Measurements from ENCODE around the gene GUCY1A2.

Gene GUCY1A2

DNA sequence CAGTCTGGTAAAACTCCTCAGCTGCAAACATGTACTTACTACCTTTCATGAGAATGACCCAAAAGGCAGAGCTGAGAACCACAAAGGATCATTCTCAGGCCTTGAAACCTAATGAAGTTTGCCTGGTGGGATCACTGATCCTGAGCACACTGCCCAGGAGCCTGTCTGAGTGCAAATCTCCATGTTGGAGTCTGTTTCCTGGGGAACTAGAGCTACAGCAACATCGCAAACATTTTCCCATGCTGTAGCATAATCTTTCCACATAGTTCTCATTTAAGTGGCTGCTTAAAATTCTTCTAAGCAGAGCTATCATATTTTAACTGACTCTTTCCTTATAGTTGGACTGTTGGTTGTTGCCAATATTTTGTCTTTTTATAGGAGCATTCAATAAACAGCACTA is 58.5 kb downstream of the GUCY1A2 start:
- FAIRE-seq: no peak
- no peak for DNase-seq (ENCODE audit: insufficient read length, low spot score)
- TF ChIP-seq TAF1 (IDR thresholded peaks at IDR 0.05; ENCODE audit: low read depth, low read length) (no peak), PAX5 (IDR thresholded peaks at IDR 0.05; ENCODE audit: insufficient read depth, low read length, severe bottlenecking) (no peak), POLR2AphosphoS5 (IDR thresholded peaks at IDR 0.05; ENCODE audit: low read depth, low read length) (no peak), SPI1 (IDR thresholded peaks at IDR 0.05; ENCODE audit: low read depth, low read length) (no peak), POU2F2 (IDR thresholded peaks at IDR 0.05; ENCODE audit: low read depth, low read length) (no peak), POLR2A (IDR thresholded peaks at IDR 0.05; ENCODE audit: low read depth, low read length) (no peak)

DNA sequence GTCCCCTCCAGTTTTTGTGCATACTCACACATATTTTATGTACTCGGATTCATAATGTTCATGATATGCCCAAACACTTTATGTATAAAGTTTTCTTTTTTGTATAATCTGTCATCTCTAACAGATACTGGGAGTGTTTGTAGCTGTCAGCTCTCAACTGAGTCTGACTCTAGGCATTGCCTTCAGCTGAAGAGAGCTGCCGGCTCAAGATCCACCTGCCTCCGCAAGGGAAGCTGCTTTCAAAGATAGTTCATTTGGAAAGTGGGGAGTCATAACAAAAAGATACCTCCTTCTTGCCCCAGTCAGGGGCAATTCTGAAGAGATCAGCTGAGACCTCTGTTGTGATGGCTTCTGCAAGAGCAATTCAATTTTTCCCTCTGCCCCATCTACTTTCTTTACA is 58.9 kb downstream of the GUCY1A2 start:
- DNase-seq (ENCODE audit: insufficient read length, low spot score): no peak
- TF ChIP-seq TAF1 (IDR thresholded peaks at IDR 0.05; ENCODE audit: low read depth, low read length) (no peak), POLR2AphosphoS5 (IDR thresholded peaks at IDR 0.05; ENCODE audit: low read depth, low read length) (no peak), POU2F2 (IDR thresholded peaks at IDR 0.05; ENCODE audit: low read depth, low read length) (no peak), SPI1 (IDR thresholded peaks at IDR 0.05; ENCODE audit: low read depth, low read length) (no peak), PAX5 (IDR thresholded peaks at IDR 0.05; ENCODE audit: insufficient read depth, low read length, severe bottlenecking) (no peak), POLR2A (IDR thresholded peaks at IDR 0.05; ENCODE audit: low read depth, low read length) (no peak)
- no peak for FAIRE-seq

DNA sequence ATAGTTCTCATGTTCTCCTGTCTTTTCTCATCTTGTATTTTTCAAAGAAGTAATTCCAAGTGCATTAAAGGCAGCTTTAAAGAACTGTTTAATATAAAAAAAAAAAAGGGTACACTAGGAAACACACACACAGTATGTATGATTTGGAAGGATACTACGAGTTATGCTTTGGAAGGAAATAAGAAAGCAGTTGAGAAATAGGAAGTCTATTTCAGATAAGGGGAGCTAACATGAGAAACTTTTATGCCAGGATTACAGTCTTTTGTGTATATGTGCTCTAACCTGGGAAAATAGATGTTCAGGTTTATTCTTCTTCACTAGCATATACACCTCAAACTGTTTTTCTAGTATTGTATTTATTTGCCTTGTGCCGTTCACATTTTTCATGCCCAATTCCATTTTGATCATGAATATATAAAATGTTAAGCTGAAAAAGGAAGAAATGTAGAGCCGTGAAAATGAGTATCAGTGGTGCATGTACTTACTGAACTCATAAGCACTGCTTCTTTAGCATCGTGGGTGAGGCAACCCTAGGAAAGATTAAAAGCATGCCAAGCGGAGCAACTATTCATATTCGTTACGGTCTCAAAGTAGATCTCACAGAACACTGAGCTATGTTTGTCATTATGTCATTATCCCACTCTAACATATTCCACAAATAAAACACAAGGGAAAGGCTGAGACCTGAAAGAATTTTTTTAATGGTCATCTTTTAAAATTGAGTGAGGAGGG is 59.6 kb downstream of the GUCY1A2 start:
- DNase-seq (ENCODE audit: insufficient read length, low spot score) (no peak), FAIRE-seq (no peak)
- TF ChIP-seq PAX5 (IDR thresholded peaks at IDR 0.05; ENCODE audit: insufficient read depth, low read length, severe bottlenecking): no peak
- TF ChIP-seq POU2F2 (IDR thresholded peaks at IDR 0.05; ENCODE audit: low read depth, low read length): no peak
- no peak for TF ChIP-seq SPI1 (IDR thresholded peaks at IDR 0.05; ENCODE audit: low read depth, low read length)
- TF ChIP-seq POLR2A (IDR thresholded peaks at IDR 0.05; ENCODE audit: low read depth, low read length): no peak
- no peak for TF ChIP-seq TAF1 (IDR thresholded peaks at IDR 0.05; ENCODE audit: low read depth, low read length)
- no peak for TF ChIP-seq POLR2AphosphoS5 (IDR thresholded peaks at IDR 0.05; ENCODE audit: low read depth, low read length)

DNA sequence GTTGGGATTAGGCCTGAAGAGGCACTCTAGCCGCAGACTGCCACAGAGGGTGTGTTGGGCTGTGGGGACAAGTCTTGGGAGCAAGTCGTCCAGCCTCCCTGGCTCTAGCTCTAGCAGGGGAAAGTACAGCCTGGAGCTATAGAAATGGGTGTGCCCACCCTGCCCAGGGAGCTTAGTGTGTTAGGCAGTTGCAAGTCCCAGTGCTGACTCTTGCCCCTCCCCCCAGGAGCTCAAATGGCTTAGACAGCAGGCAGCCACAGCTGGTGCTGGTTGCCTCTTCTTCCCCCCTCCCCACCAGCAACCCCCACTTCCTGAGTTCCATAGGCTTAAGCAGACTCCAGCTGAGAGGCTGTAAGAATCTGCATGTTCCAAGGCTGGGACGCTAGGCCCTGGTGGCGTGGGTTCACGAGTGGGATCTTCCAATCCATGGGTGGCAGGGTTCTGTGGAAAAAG is 61.2 kb downstream of the GUCY1A2 start:
- FAIRE-seq: no peak
- DNase-seq (ENCODE audit: insufficient read length, low spot score): no peak
- no peak for TF ChIP-seq POLR2AphosphoS5 (IDR thresholded peaks at IDR 0.05; ENCODE audit: low read depth, low read length)
- no peak for TF ChIP-seq TAF1 (IDR thresholded peaks at IDR 0.05; ENCODE audit: low read depth, low read length)
- TF ChIP-seq PAX5 (IDR thresholded peaks at IDR 0.05; ENCODE audit: insufficient read depth, low read length, severe bottlenecking): no peak
- no peak for TF ChIP-seq POLR2A (IDR thresholded peaks at IDR 0.05; ENCODE audit: low read depth, low read length)
- no peak for TF ChIP-seq SPI1 (IDR thresholded peaks at IDR 0.05; ENCODE audit: low read depth, low read length)
- no peak for TF ChIP-seq POU2F2 (IDR thresholded peaks at IDR 0.05; ENCODE audit: low read depth, low read length)

DNA sequence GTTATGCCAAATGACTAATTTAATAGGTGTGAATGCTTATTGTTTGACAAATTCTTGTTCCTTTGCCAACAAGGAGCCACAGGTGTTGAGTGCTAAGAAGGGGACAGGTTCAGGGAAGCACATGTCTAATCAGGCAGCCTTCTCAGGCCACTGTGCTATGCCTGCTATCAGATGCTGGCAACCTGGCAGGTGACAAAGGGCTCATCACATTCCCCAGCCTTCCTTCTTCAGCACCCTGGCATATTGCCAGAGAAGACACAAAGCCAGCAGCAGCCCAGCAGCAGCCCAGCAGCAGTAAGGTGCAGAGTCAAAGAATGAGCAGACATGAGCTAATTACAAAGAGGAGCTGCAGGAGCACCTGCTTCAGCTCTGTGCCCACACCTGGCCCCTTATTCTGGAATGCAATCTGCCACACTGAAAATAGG is 68.2 kb downstream of the GUCY1A2 start:
- no peak for TF ChIP-seq TAF1 (IDR thresholded peaks at IDR 0.05; ENCODE audit: low read depth, low read length)
- no peak for TF ChIP-seq POLR2A (IDR thresholded peaks at IDR 0.05; ENCODE audit: low read depth, low read length)
- no peak for TF ChIP-seq POU2F2 (IDR thresholded peaks at IDR 0.05; ENCODE audit: low read depth, low read length)
- DNase-seq (ENCODE audit: insufficient read length, low spot score): no peak
- FAIRE-seq: no peak

DNA sequence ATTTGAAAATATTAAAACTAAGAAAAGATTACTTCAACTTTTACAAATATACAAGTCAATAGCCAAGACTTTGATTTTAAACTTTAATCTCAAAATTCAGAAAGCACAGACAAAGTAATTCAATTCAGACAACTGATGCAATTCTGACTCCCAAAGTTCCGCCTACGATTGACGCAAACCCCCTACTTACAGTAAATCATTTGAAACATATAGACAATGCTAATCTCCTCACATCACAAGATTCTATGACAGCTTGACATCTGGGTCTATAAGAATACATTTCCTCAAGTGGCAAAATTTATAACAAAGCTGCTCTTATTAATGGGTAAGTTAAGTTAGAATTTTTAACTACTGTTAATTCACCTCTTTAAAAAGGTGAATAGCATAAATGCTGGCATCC is 75.2 kb downstream of the GUCY1A2 start:
- DNase-seq (ENCODE audit: insufficient read length, low spot score): no peak
- TF ChIP-seq SPI1 (IDR thresholded peaks at IDR 0.05; ENCODE audit: low read depth, low read length) (no peak), PAX5 (IDR thresholded peaks at IDR 0.05; ENCODE audit: insufficient read depth, low read length, severe bottlenecking) (no peak), POLR2A (IDR thresholded peaks at IDR 0.05; ENCODE audit: low read depth, low read length) (no peak), POLR2AphosphoS5 (IDR thresholded peaks at IDR 0.05; ENCODE audit: low read depth, low read length) (no peak), POU2F2 (IDR thresholded peaks at IDR 0.05; ENCODE audit: low read depth, low read length) (no peak), TAF1 (IDR thresholded peaks at IDR 0.05; ENCODE audit: low read depth, low read length) (no peak)
- FAIRE-seq: no peak

DNA sequence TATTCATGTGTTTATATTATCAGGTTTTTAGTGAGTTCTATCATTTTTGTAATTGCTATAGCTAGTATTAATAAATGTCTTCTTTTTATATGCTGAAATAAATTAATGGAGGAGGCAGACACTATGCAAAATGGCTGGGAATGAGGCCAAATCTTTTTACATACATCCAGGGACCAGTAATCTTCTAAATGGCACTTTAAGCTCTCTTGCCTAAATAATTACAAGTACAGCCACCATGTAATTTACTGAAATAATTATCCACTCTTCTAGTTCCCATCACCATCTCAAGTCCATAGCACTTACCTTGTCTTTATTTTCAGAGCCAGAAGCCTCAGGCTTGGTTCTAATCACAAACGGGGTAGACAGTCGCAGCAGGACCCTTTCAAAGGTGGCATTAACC is 79.1 kb downstream of the GUCY1A2 start:
- no peak for FAIRE-seq
- TF ChIP-seq PAX5 (IDR thresholded peaks at IDR 0.05; ENCODE audit: insufficient read depth, low read length, severe bottlenecking) (no peak), TAF1 (IDR thresholded peaks at IDR 0.05; ENCODE audit: low read depth, low read length) (no peak), POLR2AphosphoS5 (IDR thresholded peaks at IDR 0.05; ENCODE audit: low read depth, low read length) (no peak), SPI1 (IDR thresholded peaks at IDR 0.05; ENCODE audit: low read depth, low read length) (no peak)
- no peak for DNase-seq (ENCODE audit: insufficient read length, low spot score)

DNA sequence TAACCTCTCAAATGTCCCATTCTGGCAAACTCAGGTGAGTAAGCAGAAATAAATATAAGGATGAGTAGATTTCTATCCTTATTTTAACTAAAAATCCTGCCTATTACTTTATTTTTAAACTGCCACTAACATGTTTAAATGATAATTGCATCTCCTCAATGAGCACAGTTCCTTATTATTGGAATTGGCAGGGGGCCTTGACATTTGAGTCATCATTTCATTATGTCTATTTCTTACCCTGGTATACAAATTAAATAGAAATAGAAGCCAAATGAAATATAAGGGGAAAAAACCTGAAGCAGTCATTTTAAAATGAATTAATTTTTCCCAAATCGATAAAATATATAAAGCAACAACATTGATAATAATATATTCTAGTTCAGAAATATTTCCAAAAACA is 81.2 kb downstream of the GUCY1A2 start:
- FAIRE-seq: no peak
- no peak for TF ChIP-seq TAF1 (IDR thresholded peaks at IDR 0.05; ENCODE audit: low read depth, low read length)
- TF ChIP-seq SPI1 (IDR thresholded peaks at IDR 0.05; ENCODE audit: low read depth, low read length): no peak
- TF ChIP-seq POU2F2 (IDR thresholded peaks at IDR 0.05; ENCODE audit: low read depth, low read length): no peak
- TF ChIP-seq PAX5 (IDR thresholded peaks at IDR 0.05; ENCODE audit: insufficient read depth, low read length, severe bottlenecking): no peak
- no peak for TF ChIP-seq POLR2AphosphoS5 (IDR thresholded peaks at IDR 0.05; ENCODE audit: low read depth, low read length)
- TF ChIP-seq POLR2A (IDR thresholded peaks at IDR 0.05; ENCODE audit: low read depth, low read length): no peak
- DNase-seq (ENCODE audit: insufficient read length, low spot score): no peak

DNA sequence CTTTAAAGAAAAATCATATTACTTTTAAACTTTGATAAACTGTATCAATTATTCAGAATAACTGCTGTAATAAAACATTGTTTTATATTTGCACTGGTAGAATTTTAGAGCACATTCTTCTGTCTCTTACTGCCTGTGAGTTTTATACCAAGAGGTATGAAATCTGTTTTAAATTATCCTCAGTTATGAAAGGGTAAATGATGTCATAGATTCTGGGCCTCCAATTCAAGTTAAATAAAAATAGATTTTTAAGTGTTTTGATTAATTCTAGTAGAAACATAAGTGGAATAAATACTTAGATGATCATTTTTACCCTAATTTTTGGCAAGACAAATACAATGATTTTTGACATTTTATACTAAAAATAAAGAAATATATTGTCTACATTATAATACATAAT is 93.0 kb downstream of the GUCY1A2 start:
- no peak for FAIRE-seq
- no peak for DNase-seq (ENCODE audit: insufficient read length, low spot score)
- TF ChIP-seq POU2F2 (IDR thresholded peaks at IDR 0.05; ENCODE audit: low read depth, low read length) (no peak), SPI1 (IDR thresholded peaks at IDR 0.05; ENCODE audit: low read depth, low read length) (no peak), POLR2A (IDR thresholded peaks at IDR 0.05; ENCODE audit: low read depth, low read length) (no peak), PAX5 (IDR thresholded peaks at IDR 0.05; ENCODE audit: insufficient read depth, low read length, severe bottlenecking) (no peak), POLR2AphosphoS5 (IDR thresholded peaks at IDR 0.05; ENCODE audit: low read depth, low read length) (no peak)
